DOHH2 (cell line): ENCODE results near the gene PPP2R2D.

Experiments
- H3F3A ChIP-seq: fragments of 200-600 bp; sonication (generic), shearing (Covaris generic); 2 replicates; pipeline ENCODE4 v1.6.0; 2016; ENCODE audit warnings: antibody characterized with exemption, mild to moderate bottlenecking; ENCODE audit not compliant: control insufficient read depth, insufficient read depth
- H3K27ac ChIP-seq: fragments of 200-600 bp; sonication (generic); 2 replicates; pipeline ENCODE4 v1.5.1; 2014; ENCODE audit warnings: low read depth, mild to moderate bottlenecking, low read length, moderate library complexity
- H3K27me3 ChIP-seq: fragments of 200-600 bp; sonication (generic); 2 replicates; pipeline ENCODE4 v1.6.1; 2014; ENCODE audit warnings: mild to moderate bottlenecking, low read length, mixed read lengths; ENCODE audit not compliant: control insufficient read depth
- H3K36me3 ChIP-seq: fragments of 200-600 bp; sonication (generic); 2 replicates; pipeline ENCODE4 v1.6.1; 2014; ENCODE audit warnings: mild to moderate bottlenecking, low read length, moderate library complexity, mixed read lengths; ENCODE audit not compliant: control insufficient read depth
- H3K4me1 ChIP-seq: fragments of 200-600 bp; sonication (generic); 2 replicates; pipeline ENCODE4 v1.6.1; 2014; ENCODE audit warnings: mild to moderate bottlenecking, low read length, mixed read lengths; ENCODE audit not compliant: control insufficient read depth
- H3K4me2 ChIP-seq: fragments of 200-600 bp; sonication (generic); 2 replicates; pipeline ENCODE4 v1.6.0; 2014; ENCODE audit warnings: mild to moderate bottlenecking, low read length, moderate library complexity
- H3K4me3 ChIP-seq: fragments of 200-600 bp; sonication (generic); 2 replicates; pipeline ENCODE4 v1.5.1; 2014; ENCODE audit warnings: mild to moderate bottlenecking, low read length, mixed read lengths
- H3K79me2 ChIP-seq: fragments of 200-600 bp; sonication (generic); 2 replicates; pipeline ENCODE4 v1.6.1; 2014; ENCODE audit warnings: mild to moderate bottlenecking, low read length, mixed read lengths; ENCODE audit not compliant: control insufficient read depth
- H3K9me2 ChIP-seq: fragments of 200-600 bp; sonication (generic); replicated peaks from 2 replicates; pipeline ENCODE4 v1.6.1; 2014; ENCODE audit warnings: mild to moderate bottlenecking, low read length, mixed read lengths; ENCODE audit not compliant: control insufficient read depth
- H3K9me3 ChIP-seq: fragments of 200-600 bp; sonication (generic); 2 replicates; pipeline ENCODE4 v1.6.1; 2014; ENCODE audit warnings: antibody characterized with exemption, low read length, mixed read lengths; ENCODE audit not compliant: control insufficient read depth, insufficient read depth
- H4K20me1 ChIP-seq: fragments of 200-600 bp; sonication (generic); 2 replicates; pipeline ENCODE4 v1.6.0; 2014; ENCODE audit warnings: low read depth, mild to moderate bottlenecking, antibody characterized with exemption, low read length, moderate library complexity; ENCODE audit not compliant: control insufficient read depth, insufficient read depth
- EZH2phosphoT487 ChIP-seq: fragments of 200-600 bp; sonication (generic); IDR thresholded peaks from 2 replicates; pipeline ENCODE4 v1.6.1; 2017; ENCODE audit warnings: borderline replicate concordance, mild to moderate bottlenecking, antibody characterized with exemption, low read length, moderate library complexity, mixed read lengths
- TF ChIP-seq, protein P1 (sequence below): fragments of 200-600 bp; sonication (generic); IDR thresholded peaks from one replicate; pipeline ENCODE4 v1.5.1; 2014; ENCODE audit warnings: antibody characterized with exemption, mild to moderate bottlenecking, low read depth, low read length; ENCODE audit not compliant: poor library complexity, severe bottlenecking

PPP2R2D gene

GRCh38 chr10:131852823-131853609, 47.8 kb upstream of the PPP2R2D start:
- Histone ChIP-seq H3K9me3 (no peaks in the 10 kb centered on the region), H3K27me3 (no peaks in the 10 kb centered on the region), H3K36me3 (no peaks in the 10 kb centered on the region), H3K9me2 (no peaks in the 10 kb centered on the region), H3K79me2 (no peaks in the 10 kb centered on the region), H4K20me1 (no peaks in the 10 kb centered on the region), H3K27ac (no peak overlapping the region), H3K4me3 (no peak overlapping the region), H3F3A (no peaks in the 10 kb centered on the region), H3K4me2 (no peak overlapping the region), H3K4me1 (no peaks in the 10 kb centered on the region)
- TF ChIP-seq EZH2phosphoT487 = no peak
- TF ChIP-seq, protein P1, sequence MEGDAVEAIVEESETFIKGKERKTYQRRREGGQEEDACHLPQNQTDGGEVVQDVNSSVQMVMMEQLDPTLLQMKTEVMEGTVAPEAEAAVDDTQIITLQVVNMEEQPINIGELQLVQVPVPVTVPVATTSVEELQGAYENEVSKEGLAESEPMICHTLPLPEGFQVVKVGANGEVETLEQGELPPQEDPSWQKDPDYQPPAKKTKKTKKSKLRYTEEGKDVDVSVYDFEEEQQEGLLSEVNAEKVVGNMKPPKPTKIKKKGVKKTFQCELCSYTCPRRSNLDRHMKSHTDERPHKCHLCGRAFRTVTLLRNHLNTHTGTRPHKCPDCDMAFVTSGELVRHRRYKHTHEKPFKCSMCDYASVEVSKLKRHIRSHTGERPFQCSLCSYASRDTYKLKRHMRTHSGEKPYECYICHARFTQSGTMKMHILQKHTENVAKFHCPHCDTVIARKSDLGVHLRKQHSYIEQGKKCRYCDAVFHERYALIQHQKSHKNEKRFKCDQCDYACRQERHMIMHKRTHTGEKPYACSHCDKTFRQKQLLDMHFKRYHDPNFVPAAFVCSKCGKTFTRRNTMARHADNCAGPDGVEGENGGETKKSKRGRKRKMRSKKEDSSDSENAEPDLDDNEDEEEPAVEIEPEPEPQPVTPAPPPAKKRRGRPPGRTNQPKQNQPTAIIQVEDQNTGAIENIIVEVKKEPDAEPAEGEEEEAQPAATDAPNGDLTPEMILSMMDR = no peak

DNA sequence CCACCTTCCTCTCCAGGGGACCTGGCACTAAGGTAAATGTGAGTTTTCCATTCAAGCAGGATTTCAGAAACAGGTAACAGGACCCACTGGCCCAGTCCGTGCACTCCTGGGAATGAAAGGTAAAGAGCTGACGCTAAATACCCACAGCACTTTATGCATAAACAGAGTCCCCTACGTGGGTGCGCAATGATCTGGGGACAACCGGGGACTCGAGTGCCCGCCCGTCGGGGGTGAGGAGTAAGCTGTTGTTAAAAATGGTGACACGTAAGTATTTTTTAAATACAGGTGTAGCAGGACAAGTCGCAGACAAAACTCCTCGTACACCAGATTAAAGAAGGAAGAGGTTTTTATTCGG, 47.2 kb upstream of the PPP2R2D start:
- no peak overlapping the region for H3K4me3 ChIP-seq
- H3K27me3 ChIP-seq = no peaks in the 10 kb centered on the region
- no peaks in the 10 kb centered on the region for H3K9me3 ChIP-seq
- no peak for TF ChIP-seq EZH2phosphoT487
- TF ChIP-seq, protein P1 = no peak
- no peaks in the 10 kb centered on the region for H3K36me3 ChIP-seq
- H3K4me1 ChIP-seq = no peaks in the 10 kb centered on the region
- H4K20me1 ChIP-seq = no peaks in the 10 kb centered on the region
- no peaks in the 10 kb centered on the region for H3F3A ChIP-seq
- H3K27ac ChIP-seq = no peak overlapping the region
- H3K9me2 ChIP-seq = no peaks in the 10 kb centered on the region
- no peak overlapping the region for H3K4me2 ChIP-seq
- H3K79me2 ChIP-seq = no peaks in the 10 kb centered on the region

GRCh38 chr10:131854579-131855335, 46.1 kb upstream of the PPP2R2D start:
- H3K4me2 ChIP-seq = no peak overlapping the region
- no peaks in the 10 kb centered on the region for H4K20me1 ChIP-seq
- no peaks in the 10 kb centered on the region for H3F3A ChIP-seq
- no peaks in the 10 kb centered on the region for H3K36me3 ChIP-seq
- H3K79me2 ChIP-seq = no peaks in the 10 kb centered on the region
- no peaks in the 10 kb centered on the region for H3K27me3 ChIP-seq
- H3K27ac ChIP-seq = no peak overlapping the region
- H3K9me3 ChIP-seq = no peaks in the 10 kb centered on the region
- TF ChIP-seq, protein P1 = no peak
- no peak for TF ChIP-seq EZH2phosphoT487
- H3K4me1 ChIP-seq = no peaks in the 10 kb centered on the region
- no peaks in the 10 kb centered on the region for H3K9me2 ChIP-seq
- H3K4me3 ChIP-seq = no peak overlapping the region
